ENCODE results near the gene SPATA46.

The SPATA46 gene

GRCh38 chr1:162351246-162351842 is 25.3 kb downstream of the SPATA46 start:
- DNase-seq = no peak

GRCh38 chr1:162349635-162350330 is 26.9 kb downstream of the SPATA46 start:
- DNase-seq = no peak

DNA sequence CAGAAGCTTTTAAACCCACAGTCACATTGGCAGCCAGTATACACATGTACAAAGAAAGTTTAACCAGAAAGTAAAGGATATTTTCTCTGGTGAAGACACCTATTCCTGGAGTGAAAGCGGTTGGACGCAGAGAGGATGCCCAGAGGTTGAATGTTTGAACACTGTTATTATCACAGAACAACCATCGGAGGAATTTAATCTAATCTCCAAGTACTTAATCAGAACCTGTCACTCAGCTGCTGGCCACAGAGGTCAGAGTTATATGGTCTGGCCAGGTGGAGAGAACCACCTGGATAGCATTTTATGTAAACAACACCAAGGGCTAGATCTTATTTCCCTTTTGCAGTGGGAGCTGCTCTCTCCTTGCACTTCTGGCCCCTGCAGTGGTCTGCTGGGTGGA is 29.4 kb downstream of the SPATA46 start:
- DNase-seq = no peak

GRCh38 chr1:162343470-162343869 is 33.2 kb downstream of the SPATA46 start:
- DNase-seq = no peak

- no peak for DNase-seq
These were observed 34.1 kb downstream of the SPATA46 start for GRCh38 chr1:162342452-162342983.

- DNase-seq = no peak
These were observed 39.9 kb downstream of the SPATA46 start for GRCh38 chr1:162336621-162337285.

- DNase-seq = no peak
These were observed 41.5 kb downstream of the SPATA46 start for GRCh38 chr1:162335126-162335525.

DNA sequence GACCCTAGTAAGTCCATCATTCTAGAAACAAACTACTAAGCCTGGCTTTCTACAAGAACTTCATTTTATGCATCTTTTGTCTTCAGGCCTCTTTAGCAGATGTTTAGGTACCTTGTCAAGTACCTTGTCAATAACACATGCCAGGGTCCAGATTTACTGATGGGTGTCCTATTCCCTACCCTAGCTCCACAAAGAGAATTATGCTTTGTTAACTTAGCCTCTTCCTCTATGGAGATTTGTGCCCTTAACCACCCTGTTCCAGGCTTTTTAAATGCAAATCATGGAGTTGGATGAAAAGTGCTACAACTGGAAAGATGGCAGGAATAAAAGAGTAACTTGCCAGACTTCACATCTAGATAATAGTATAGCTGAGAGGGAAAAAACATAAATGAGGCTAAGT is 42.7 kb downstream of the SPATA46 start:
- DNase-seq = no peak

- no peak for DNase-seq
These were observed 46.8 kb downstream of the SPATA46 start for GRCh38 chr1:162329826-162330225.

DNA sequence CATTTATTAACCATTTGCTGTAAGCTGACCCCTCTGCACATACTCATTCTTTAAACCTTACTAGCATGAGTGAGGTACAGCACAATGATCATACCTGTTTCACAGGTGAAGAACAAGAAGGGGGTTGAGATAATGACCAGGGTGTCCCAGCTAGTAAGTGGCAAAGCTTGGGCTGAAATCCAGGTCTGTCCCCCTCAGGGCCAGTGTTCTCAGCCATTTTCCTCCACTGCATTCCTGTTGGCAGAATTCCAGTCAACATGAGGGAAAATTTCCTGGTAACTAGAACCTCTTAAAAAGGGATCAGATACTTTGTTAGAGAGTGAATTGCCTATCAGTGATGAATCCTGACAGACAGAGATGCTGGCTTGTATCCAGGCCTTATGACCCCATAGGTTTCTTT is 48.1 kb downstream of the SPATA46 start:
- no peak for DNase-seq

GRCh38 chr1:162327788-162328165 is 48.9 kb downstream of the SPATA46 start:
- no peak for DNase-seq

DNA sequence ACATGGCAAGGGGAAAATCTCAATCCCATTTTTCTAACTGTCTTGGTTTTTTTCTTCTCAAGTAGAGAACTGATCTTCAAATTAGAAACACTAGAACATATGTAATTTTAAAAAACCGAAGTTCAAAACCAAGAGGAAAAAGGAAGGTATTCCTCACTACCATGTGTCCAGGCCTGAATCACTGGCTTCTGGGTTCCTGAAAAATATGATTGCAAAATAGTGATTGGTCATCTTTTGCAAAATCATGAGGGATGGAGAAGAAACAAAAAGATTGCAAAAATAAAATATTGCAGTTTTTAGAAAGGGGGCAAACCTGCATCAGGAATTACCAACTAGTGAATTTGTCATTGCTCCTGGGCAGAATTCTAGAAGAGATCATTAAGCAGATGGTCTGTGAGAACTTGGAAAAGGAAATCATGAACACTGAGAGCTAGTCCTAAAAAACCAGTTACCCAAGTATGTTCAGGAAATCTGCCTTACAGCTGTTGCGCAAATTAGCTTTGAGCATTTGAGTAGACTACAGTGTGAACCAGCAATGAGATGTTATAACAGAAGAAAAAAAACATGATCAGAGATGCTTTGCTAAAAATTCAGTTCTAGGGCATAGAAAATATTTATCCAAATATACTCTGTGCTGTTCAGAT is 49.4 kb downstream of the SPATA46 start:
- no peak for DNase-seq

DNA sequence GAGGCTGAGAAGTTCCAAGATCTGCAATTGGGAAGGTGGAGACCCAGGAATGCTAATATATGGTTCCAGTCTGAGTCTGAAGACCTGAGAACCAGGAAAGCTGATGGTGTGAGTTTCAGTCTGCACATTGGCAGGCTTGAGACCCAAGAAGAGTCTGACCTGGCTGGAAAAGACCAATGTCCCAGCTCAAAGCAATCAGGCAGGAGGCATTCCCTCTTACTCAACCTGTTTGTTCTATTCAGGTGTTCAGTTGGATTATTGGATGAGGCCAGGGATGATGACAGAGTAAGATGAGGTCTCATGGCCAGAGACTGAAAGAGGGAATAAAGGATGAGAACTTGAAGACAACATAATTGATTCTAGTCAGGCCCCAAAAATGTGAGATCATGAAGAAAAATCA is 50.1 kb downstream of the SPATA46 start:
- no peak for DNase-seq

DNA sequence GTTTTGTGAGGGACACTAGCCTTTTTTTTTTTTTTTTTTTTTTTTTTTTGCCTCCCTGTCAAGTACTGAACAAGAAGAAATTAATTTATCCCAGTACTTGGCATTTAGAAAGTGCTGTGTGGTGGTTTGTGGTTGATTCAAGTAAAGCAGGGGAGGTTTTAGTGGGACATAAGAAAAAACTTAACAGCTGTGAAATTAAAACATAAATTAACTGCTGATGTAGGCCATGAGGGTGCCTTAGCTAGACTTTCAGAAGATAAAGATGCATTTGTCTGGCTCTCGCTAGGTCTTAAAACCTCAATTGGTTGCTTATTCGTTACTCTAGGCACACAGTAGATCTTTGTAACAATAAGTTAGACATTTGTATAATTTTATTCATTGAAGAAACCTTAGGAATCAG is 52.3 kb downstream of the SPATA46 start:
- no peak for DNase-seq
